H7 (cell line): Measurements from ENCODE around the gene MT1B. TPM values are rescaled to one million over a fixed set of nuclear protein-coding genes. Genes with fewer than 3 reads are reported as not detected.

Experiments used
- DNase-seq: peaks from one replicate; pipeline ENCODE4 v3.0.0; 2012
- H3K27me3 ChIP-seq: 2 replicates; pipeline ENCODE4 v1.6.0; 2011; ENCODE audit warnings: mild to moderate bottlenecking, low read length; ENCODE audit not compliant: control insufficient read depth, insufficient read depth
- H3K36me3 ChIP-seq: replicated peaks from 2 replicates; pipeline ENCODE4 v1.5.1; 2011; ENCODE audit warnings: low read length; ENCODE audit not compliant: control insufficient read depth, insufficient read depth
- H3K4me3 ChIP-seq: 2 replicates; pipeline ENCODE4 v1.5.1; 2011; ENCODE audit warnings: low read depth, mild to moderate bottlenecking, control low read depth, low read length, moderate library complexity; ENCODE audit not compliant: insufficient read depth
- total RNA-seq: library from RNA; depleted of rRNA; stranded (reverse); fragments of >200 nt; shearing (Covaris generic); gene quantifications from 2 replicates; pipeline ENCODE4 v1.2.3, GENCODE V29; 2014; rRNA removed

MT1B gene
- total RNA-seq, 1 experiment from 2014 or later = not detected

- no peaks in the 10 kb centered on the region for H3K36me3 ChIP-seq
- H3K4me3 ChIP-seq = no peak overlapping the region
Measured at GRCh38 chr16:56690420-56691122, 38.9 kb downstream of the MT1B start.

GRCh38 chr16:56691885-56692284 lies 40.2 kb downstream of the MT1B start:
- Histone ChIP-seq H3K27me3 (no peaks in the 10 kb centered on the region), H3K4me3 (no peak overlapping the region), H3K36me3 (no peaks in the 10 kb centered on the region)
- no peak for DNase-seq

More at GRCh38 chr16:56690420-56691122, 38.9 kb downstream of the MT1B start:
- no peaks in the 10 kb centered on the region for H3K27me3 ChIP-seq
- DNase-seq = no peak

- no peak overlapping the region for H3K4me3 ChIP-seq
- no peaks in the 10 kb centered on the region for H3K36me3 ChIP-seq
- H3K27me3 ChIP-seq = no peaks in the 10 kb centered on the region
- no peak for DNase-seq
Measured at GRCh38 chr16:56695246-56695645, 43.6 kb downstream of the MT1B start.

- DNase-seq = no peak
- Histone ChIP-seq H3K4me3 (no peak overlapping the region), H3K36me3 (no peaks in the 10 kb centered on the region), H3K27me3 (no peaks in the 10 kb centered on the region)
Measured at GRCh38 chr16:56697456-56698155, 45.9 kb downstream of the MT1B start.

GRCh38 chr16:56700195-56700594 lies 48.5 kb downstream of the MT1B start:
- DNase-seq = no peak
- H3K36me3 ChIP-seq = no peaks in the 10 kb centered on the region
- no peak overlapping the region for H3K4me3 ChIP-seq
- H3K27me3 ChIP-seq = no peaks in the 10 kb centered on the region

GRCh38 chr16:56700631-56701030 lies 48.9 kb downstream of the MT1B start:
- H3K4me3 ChIP-seq = no peak overlapping the region
- DNase-seq = no peak
- H3K27me3 ChIP-seq = no peaks in the 10 kb centered on the region
- no peaks in the 10 kb centered on the region for H3K36me3 ChIP-seq

GRCh38 chr16:56701534-56701933 lies 49.8 kb downstream of the MT1B start:
- H3K36me3 ChIP-seq = no peaks in the 10 kb centered on the region
- no peak overlapping the region for H3K4me3 ChIP-seq
- no peak for DNase-seq
- no peaks in the 10 kb centered on the region for H3K27me3 ChIP-seq

Other genes starting within 250 kb of the MT1B start
- gene AMFR, start 226.3 kb upstream of the MT1B start, total RNA-seq = 83.1 and 91.1 TPM in 2 replicates
- gene NUDT21, start 200.6 kb upstream of the MT1B start, total RNA-seq = 158 and 160 TPM in 2 replicates
- 70.2 and 74.1 TPM in 2 replicates for gene OGFOD1, start 200.3 kb upstream of the MT1B start, total RNA-seq
- gene BBS2, start 131.9 kb upstream of the MT1B start, total RNA-seq = 22.2 and 38.8 TPM in 2 replicates
- not detected in 2 replicates for gene MT4, start 86.8 kb upstream of the MT1B start, total RNA-seq
- 0.31 TPM in 1 of 2 replicates, not detected in the other for gene MT3, start 62.4 kb upstream of the MT1B start, total RNA-seq
- 31.9 and 36.9 TPM in 2 replicates for gene MT2A, start 43.3 kb upstream of the MT1B start, total RNA-seq
- 22.3 and 35.8 TPM in 2 replicates for gene MT1E, start 26.1 kb upstream of the MT1B start, total RNA-seq
- gene MT1M, start 19.2 kb upstream of the MT1B start, total RNA-seq = 0.80 and 0.81 TPM in 2 replicates
- 1.1 TPM in 1 of 2 replicates, not detected in the other for gene MT1A, start 13.2 kb upstream of the MT1B start, total RNA-seq
- 11.8 and 13.4 TPM in 2 replicates for gene MT1F, start 6.1 kb downstream of the MT1B start, total RNA-seq
- 20.3 and 38.1 TPM in 2 replicates for gene MT1G, start 16.2 kb downstream of the MT1B start, total RNA-seq
- gene MT1H, start 17.9 kb downstream of the MT1B start, total RNA-seq = 3.0 and 3.8 TPM in 2 replicates
- gene MT1X, start 30.6 kb downstream of the MT1B start, total RNA-seq = 138 and 157 TPM in 2 replicates
- gene NUP93, start 78.2 kb downstream of the MT1B start, total RNA-seq = 133 and 144 TPM in 2 replicates
- gene SLC12A3, start 213.3 kb downstream of the MT1B start, total RNA-seq = not detected in 2 replicates